ENCODE measurements around the gene SLC9A9.

DNA sequence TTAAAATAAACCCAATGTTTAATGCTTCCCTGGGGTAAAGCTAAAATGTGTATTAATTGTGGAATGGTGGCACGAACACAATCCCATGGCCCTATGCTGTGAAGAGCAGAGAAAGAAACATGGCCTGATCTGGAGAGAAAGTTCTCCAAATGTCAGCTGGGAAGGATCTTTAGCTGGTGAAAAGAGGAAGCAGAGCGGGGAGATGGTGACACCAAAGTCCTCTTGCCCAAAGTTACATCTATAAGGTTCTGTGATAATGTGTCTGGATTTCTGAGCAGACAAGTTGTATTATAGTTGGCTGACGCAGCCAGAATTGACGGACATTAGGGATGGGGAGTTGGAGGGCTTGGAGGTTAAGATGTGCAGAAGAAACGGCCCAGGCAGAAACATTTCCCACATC, 532.5 kb downstream of the SLC9A9 start:
- TF ChIP-seq, protein P1, sequence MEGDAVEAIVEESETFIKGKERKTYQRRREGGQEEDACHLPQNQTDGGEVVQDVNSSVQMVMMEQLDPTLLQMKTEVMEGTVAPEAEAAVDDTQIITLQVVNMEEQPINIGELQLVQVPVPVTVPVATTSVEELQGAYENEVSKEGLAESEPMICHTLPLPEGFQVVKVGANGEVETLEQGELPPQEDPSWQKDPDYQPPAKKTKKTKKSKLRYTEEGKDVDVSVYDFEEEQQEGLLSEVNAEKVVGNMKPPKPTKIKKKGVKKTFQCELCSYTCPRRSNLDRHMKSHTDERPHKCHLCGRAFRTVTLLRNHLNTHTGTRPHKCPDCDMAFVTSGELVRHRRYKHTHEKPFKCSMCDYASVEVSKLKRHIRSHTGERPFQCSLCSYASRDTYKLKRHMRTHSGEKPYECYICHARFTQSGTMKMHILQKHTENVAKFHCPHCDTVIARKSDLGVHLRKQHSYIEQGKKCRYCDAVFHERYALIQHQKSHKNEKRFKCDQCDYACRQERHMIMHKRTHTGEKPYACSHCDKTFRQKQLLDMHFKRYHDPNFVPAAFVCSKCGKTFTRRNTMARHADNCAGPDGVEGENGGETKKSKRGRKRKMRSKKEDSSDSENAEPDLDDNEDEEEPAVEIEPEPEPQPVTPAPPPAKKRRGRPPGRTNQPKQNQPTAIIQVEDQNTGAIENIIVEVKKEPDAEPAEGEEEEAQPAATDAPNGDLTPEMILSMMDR (IDR thresholded peaks at IDR 0.05) = no peak
- TF ChIP-seq EP300 (IDR thresholded peaks at IDR 0.05) = no peak

Data from gastroesophageal sphincter (tissue), 3 donors.